Osteoblast (primary cell): Measurements from ENCODE around the gene RSRC2. TPM values are rescaled to one million over a fixed set of nuclear protein-coding genes. Genes with fewer than 3 reads are reported as not detected.

Experiments used
- DNase-seq: peaks from one replicate; pipeline ENCODE4 v3.0.0; 2011; ENCODE audit warnings: low spot score, mixed read lengths; ENCODE audit not compliant: insufficient read length; ENCODE audit errors: missing footprints
- H2AFZ ChIP-seq: 2 replicates; pipeline ENCODE4 v1.6.0; 2011; ENCODE audit warnings: mild to moderate bottlenecking, low read length
- H3K27ac ChIP-seq: 2 replicates; pipeline ENCODE4 v1.5.1; 2011; ENCODE audit warnings: mild to moderate bottlenecking, low read depth, low read length, moderate library complexity
- H3K27me3 ChIP-seq: 2 replicates; pipeline ENCODE4 v1.6.0; 2012; ENCODE audit warnings: mild to moderate bottlenecking, control low read depth, inconsistent platforms, low read length, moderate library complexity; ENCODE audit not compliant: insufficient read depth
- H3K36me3 ChIP-seq: 2 replicates; pipeline ENCODE4 v1.5.1; 2011; ENCODE audit warnings: mild to moderate bottlenecking, low read length, control low read depth, moderate library complexity; ENCODE audit not compliant: insufficient read depth
- H3K4me1 ChIP-seq: 2 replicates; pipeline ENCODE4 v1.5.1; 2011; ENCODE audit warnings: mild to moderate bottlenecking, low read length, control low read depth, moderate library complexity; ENCODE audit not compliant: insufficient read depth
- H3K4me2 ChIP-seq: 2 replicates; pipeline ENCODE4 v1.6.0; 2011; ENCODE audit warnings: mild to moderate bottlenecking, low read length; ENCODE audit not compliant: insufficient read depth
- H3K4me3 ChIP-seq: fragments of 200-600 bp; sonication (generic); 3 replicates; pipeline ENCODE4 v1.5.1; 2012; ENCODE audit warnings: mild to moderate bottlenecking, low read length, inconsistent platforms; ENCODE audit not compliant: insufficient read depth
- H3K79me2 ChIP-seq: 2 replicates; pipeline ENCODE4 v1.6.0; 2012; ENCODE audit warnings: mild to moderate bottlenecking, low read length, control low read depth, inconsistent platforms; ENCODE audit not compliant: insufficient read depth
- H3K9me3 ChIP-seq: 2 replicates; pipeline ENCODE4 v1.5.1; 2011; ENCODE audit warnings: low read depth, low read length, control low read depth
- H4K20me1 ChIP-seq: 2 replicates; pipeline ENCODE4 v1.6.0; 2012; ENCODE audit warnings: mild to moderate bottlenecking, low read length, control low read depth; ENCODE audit not compliant: insufficient read depth
- CTCF ChIP-seq: IDR thresholded peaks from 2 replicates; pipeline ENCODE4 v1.5.1; 2011; ENCODE audit warnings: mild to moderate bottlenecking, low read depth, low read length, moderate library complexity; ENCODE audit errors: extremely low read depth
- total RNA-seq: library from RNA; depleted of rRNA; stranded (reverse); fragments of >200 nt; gene quantifications from 2 replicates; pipeline ENCODE4 v1.2.3, GENCODE V29; 2012

RSRC2 gene
- total RNA-seq, 1 donor = 43.1 TPM

GRCh38 chr12:122533856-122534255 lies 7.1 kb upstream of the RSRC2 start:
- Histone ChIP-seq H3K4me2 (no peak overlapping the region), H2AFZ (no peak overlapping the region), H3K79me2 (peaks cover 27% of the 10 kb centered on the region), H3K36me3 (peaks cover 19% of the 10 kb centered on the region), H4K20me1 (no peaks in the 10 kb centered on the region), H3K27me3 (no peaks in the 10 kb centered on the region), H3K4me1 (peaks cover 4% of the 10 kb centered on the region), H3K9me3 (no peaks in the 10 kb centered on the region), H3K27ac (no peak overlapping the region), H3K4me3 (no peak overlapping the region)
- TF ChIP-seq CTCF = no peak
- no peak for DNase-seq

- Histone ChIP-seq H3K27ac (no peak overlapping the region), H3K4me3 (no peak overlapping the region), H3K27me3 (no peaks in the 10 kb centered on the region), H3K36me3 (peaks cover 12% of the 10 kb centered on the region), H3K9me3 (no peaks in the 10 kb centered on the region), H3K79me2 (peaks cover 65% of the 10 kb centered on the region), H4K20me1 (peaks cover 16% of the 10 kb centered on the region), H3K4me1 (peaks cover 18% of the 10 kb centered on the region), H2AFZ (no peak overlapping the region), H3K4me2 (no peak overlapping the region)
- TF ChIP-seq CTCF = no peak
- DNase-seq = no peak
These were observed 2.3 kb upstream of the RSRC2 start for GRCh38 chr12:122528992-122529391.

GRCh38 chr12:122528582-122528981 lies 1.8 kb upstream of the RSRC2 start:
- Histone ChIP-seq H3K4me1 (peaks cover 20% of the 10 kb centered on the region), H3K27ac (no peak overlapping the region), H3K36me3 (peaks cover 14% of the 10 kb centered on the region), H3K27me3 (no peaks in the 10 kb centered on the region), H3K4me3 (no peak overlapping the region), H3K4me2 (peak overlapping the region; percentile 87), H3K9me3 (no peaks in the 10 kb centered on the region), H2AFZ (peak overlapping the region; percentile 92), H3K79me2 (peaks cover 69% of the 10 kb centered on the region), H4K20me1 (peaks cover 20% of the 10 kb centered on the region)
- no peak for TF ChIP-seq CTCF
- DNase-seq = no peak

GRCh38 chr12:122527478-122527944 lies 775 bp upstream of the RSRC2 start:
- peaks cover 72% of the 10 kb centered on the region for H3K79me2 ChIP-seq
- DNase-seq = no peak
- peak overlapping the region; percentile 94 for H3K4me3 ChIP-seq
- H3K27me3 ChIP-seq = no peaks in the 10 kb centered on the region
- peaks cover 14% of the 10 kb centered on the region for H3K36me3 ChIP-seq
- H3K4me2 ChIP-seq = peak overlapping the region; percentile 87
- H3K27ac ChIP-seq = peak overlapping the region; percentile 79
- peak overlapping the region; percentile 92 for H2AFZ ChIP-seq
- H4K20me1 ChIP-seq = peaks cover 30% of the 10 kb centered on the region
- H3K4me1 ChIP-seq = peaks cover 27% of the 10 kb centered on the region
- no peaks in the 10 kb centered on the region for H3K9me3 ChIP-seq
- no peak for TF ChIP-seq CTCF
